Retinal pigment epithelial cell (primary cell): Measurements from ENCODE around the gene LRWD1.

Experiments
- DNase-seq: peaks from one replicate; pipeline ENCODE4 v3.0.0-alpha.2; 2010; ENCODE audit warnings: low read depth
- H3K4me3 ChIP-seq: 2 replicates; pipeline ENCODE4 v1.5.1; 2011; ENCODE audit warnings: mild to moderate bottlenecking, low read length, control low read depth, moderate library complexity
- CTCF ChIP-seq: conservative IDR thresholded peaks from 2 replicates; pipeline ENCODE4 v1.5.1; 2011; ENCODE audit warnings: low read depth, low read length, control low read depth, inconsistent platforms

The LRWD1 gene

GRCh38 chr7:102432442-102433218 is 32.2 kb upstream of the LRWD1 start:
- TF ChIP-seq CTCF: no peak
- no peak for DNase-seq
- peak overlapping the region; percentile 55 for H3K4me3 ChIP-seq

- DNase-seq: no peak
- TF ChIP-seq CTCF: no peak
- peak within 1 kb of the TSS; percentile 69 for H3K4me3 ChIP-seq
These were observed 31.4 kb upstream of the LRWD1 start, which contains the start of gene ORAI2 for GRCh38 chr7:102433219-102434038. Gene ORAI2 (plus strand): TSS chr7:102433575. CDS start chr7:102438957, 5,382 bp downstream.

- DNase-seq: no peak
- peak overlapping the region; percentile 69 for H3K4me3 ChIP-seq
- TF ChIP-seq CTCF: no peak
These were observed 30.7 kb upstream of the LRWD1 start for GRCh38 chr7:102434039-102434486.

GRCh38 chr7:102436118-102436517 is 28.7 kb upstream of the LRWD1 start:
- no peak overlapping the region for H3K4me3 ChIP-seq

GRCh38 chr7:102439963-102440795 is 24.6 kb upstream of the LRWD1 start:
- TF ChIP-seq CTCF: no peak
- H3K4me3 ChIP-seq: no peak overlapping the region
- DNase-seq: peak; percentile 34

More at GRCh38 chr7:102436118-102436517, 28.7 kb upstream of the LRWD1 start:
- TF ChIP-seq CTCF: no peak
- no peak for DNase-seq

GRCh38 chr7:102444961-102445673 is 19.7 kb upstream of the LRWD1 start:
- no peak for DNase-seq
- H3K4me3 ChIP-seq: no peak overlapping the region
- TF ChIP-seq CTCF: no peak
